HG03097 (cell line): Measurements from ENCODE around the gene PTDSS2.
A peak's percentile ranks its signal among the peaks of the same experiment; 100 is the strongest.
"Not testable (repeated sequence)": the region's sequence is repeated elsewhere in the genome, so short reads cannot be mapped to it uniquely, and the experiment has no call there.

Experiments
- ATAC-seq: cut with Tn5 transposase; IDR thresholded peaks from one replicate; pipeline ENCODE4 v1.9.1; 2021; ENCODE audit not compliant: unreplicated experiment, low FRiP score

The PTDSS2 gene

DNA sequence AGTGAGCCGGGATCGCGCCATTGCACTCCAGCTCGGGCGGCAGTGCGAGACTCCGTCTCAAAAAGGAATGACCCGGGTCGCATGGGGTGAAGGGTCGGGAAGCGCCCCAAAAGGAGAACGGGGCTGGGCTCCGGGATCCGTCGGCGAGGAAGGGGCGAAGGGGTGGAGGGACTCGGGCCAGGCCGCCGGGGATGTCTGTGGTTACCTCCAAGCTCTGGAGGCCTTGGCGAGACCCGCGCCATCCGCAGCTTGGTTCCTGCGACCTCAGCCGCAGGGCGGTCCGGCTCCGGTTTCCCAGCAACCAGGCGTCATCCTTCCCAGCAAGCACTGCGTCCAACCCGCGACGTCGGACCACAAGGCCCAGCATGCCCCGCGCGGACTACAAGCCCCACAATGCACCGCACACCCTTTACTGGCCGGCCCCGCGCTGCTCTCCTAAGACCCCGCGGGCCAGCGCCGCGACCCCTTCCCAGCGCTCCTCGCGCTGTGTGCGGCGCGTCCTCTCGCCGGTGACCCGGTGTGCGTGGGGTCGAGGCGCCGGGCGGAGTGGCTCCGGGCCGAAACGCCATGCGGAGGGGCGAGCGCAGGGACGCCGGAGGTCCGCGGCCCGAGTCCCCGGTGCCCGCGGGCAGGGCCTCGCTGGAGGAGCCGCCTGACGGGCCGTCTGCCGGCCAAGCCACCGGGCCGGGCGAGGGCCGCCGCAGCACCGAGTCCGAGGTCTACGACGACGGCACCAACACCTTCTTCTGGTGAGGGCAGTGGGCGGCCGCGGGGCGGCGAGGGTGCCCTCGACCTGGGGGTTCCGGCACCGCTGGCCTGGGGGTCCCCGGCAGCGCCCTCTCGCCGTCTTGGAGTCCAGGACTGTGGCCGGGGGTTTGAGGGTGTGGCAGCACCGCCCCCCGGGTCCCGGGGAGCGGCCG lies at the start of gene PTDSS2:
TSS of gene PTDSS2 (plus strand) at position 391 of the 920 bp plus-strand sequence. CDS start at position 568, 177 bp downstream.
- ATAC-seq = peak; percentile 57

GRCh38 chr11:401196-401595 lies 48.9 kb upstream of the PTDSS2 start:
- not testable (repeated sequence) for ATAC-seq

- ATAC-seq = no peak
These were observed 46.9 kb upstream of the PTDSS2 start for GRCh38 chr11:403021-403760.

GRCh38 chr11:403761-404431 lies 46.2 kb upstream of the PTDSS2 start:
- ATAC-seq = no peak

DNA sequence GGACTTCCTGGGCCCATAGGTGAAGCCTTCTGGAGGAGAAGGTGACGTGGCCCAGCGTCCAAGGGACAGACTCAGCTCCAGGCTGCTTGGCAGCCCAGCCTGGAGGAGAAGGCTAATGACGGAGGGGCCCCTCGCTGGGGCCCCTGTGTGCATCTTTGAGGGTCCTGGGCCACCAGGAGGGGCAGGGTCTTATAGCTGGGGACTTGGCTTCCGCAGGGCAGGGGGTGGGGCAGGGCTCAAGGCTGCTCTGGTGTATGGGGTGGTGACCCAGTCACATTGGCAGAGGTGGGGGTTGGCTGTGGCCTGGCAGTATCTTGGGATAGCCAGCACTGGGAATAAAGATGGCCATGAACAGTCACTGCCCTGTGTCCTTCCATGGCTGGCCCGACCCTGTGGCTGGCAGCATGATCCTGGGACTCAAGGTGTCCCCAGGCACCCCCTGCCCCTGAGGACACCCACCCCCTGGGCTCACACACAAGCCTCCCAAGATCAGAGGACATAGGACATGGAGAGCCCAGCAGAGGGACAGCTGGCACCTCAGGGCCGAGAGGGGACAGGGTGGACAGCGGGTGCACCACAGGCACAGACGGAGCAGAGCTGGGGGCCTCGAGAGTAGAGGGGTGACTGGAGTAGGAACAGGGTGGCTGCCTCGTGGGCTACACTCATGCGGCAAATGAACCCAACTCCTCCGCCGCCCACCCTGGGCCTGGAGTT lies 45.4 kb upstream of the PTDSS2 start:
- no peak for ATAC-seq

DNA sequence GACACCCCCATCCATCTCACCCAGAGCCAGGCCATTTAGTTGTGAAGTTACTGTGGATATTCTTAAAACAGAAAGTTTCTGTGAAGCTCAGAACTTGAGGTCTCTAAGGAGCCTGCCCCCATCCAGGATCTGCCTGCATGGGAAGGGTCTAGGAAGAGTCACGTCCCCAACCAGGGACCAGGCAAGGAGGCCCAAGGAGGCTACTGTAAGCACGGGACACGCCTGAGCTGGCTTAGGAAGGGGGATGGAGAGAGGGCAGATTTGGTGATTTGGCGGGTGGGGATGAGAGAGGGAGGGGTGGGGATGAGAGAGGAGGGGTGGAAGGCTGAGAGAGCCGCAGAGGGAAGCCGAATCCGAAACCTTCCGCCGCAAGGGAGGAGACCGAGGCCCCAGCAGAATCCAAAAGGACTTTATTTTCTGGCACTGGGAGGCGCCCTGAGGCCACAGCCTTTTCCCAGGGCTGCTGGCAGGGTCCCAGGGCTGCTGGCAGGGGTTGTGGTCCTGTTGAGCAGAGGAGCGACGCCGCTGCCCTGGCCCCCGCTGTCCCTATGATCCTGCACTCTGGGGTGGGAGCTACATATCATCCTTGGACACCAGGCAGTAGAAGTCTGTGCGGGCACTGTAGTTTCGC lies 44.6 kb upstream of the PTDSS2 start:
- no peak for ATAC-seq

GRCh38 chr11:405954-406795 lies 43.9 kb upstream of the PTDSS2 start:
- peak; percentile 13 for ATAC-seq

DNA sequence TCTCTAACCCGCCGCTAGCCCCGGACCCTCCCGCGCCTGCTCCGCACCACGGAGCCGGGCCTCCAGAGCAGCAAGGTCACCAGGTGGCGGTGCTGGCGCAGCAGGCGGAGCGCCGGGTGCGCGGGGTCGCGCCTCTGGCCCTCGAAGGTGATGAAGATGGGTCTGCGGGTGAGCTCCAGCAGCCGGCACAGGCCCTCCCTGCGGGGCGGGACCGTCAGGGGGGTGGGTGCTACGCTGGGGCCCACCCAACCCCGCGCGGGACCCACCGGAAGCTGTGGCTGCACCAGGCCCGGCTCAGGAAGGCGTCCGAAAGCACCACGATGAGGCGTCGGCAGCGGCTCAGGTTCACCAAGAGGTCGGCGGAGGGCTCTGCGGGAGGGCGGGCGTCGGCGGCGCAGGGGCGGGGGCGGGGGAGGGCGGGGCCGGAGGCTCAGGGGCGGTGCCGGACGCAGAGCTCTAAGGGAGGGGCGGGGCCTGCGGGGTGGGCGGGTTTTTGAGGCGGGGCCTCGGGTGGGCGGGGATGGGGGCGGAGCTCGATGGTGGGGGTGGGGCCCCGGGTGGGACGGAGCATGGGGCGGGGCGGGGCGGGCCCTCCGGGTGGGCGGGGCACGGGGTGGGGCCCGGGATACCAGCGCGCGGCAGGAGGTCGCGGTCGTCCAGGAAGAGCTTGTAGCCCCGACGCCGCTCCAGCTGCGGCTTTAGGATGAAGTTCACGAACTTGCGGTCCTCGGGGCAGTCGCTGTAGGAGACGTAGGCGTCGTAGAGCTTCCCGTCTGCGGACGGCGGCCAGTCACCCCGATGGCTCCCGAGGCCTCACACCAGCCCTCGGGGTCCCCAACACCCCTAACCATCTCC lies 43.1 kb upstream of the PTDSS2 start:
- peak; percentile 67 for ATAC-seq

DNA sequence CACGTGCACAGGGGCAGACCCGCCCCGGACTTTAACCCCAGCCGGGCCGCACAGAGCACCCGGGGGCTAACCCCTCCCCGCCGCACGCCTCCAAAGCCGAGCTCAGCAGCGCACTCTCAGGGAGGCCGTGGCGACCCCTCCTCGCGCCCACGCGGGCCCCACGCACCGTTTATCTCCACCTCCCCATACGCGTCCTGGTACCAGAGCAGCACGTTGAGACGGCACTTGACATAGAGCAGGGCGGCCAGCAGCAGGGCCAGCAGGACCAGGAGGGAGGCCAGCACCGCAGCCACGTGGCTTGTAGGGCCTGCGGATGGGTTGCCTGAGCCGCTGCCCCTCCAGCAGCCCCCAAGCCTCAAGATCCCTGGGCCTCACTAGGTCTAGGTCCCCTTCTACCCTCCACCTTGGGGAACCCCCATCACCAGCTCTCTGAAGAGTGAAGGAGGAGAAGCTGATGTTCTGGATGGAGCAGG lies 42.4 kb upstream of the PTDSS2 start:
- no peak for ATAC-seq

DNA sequence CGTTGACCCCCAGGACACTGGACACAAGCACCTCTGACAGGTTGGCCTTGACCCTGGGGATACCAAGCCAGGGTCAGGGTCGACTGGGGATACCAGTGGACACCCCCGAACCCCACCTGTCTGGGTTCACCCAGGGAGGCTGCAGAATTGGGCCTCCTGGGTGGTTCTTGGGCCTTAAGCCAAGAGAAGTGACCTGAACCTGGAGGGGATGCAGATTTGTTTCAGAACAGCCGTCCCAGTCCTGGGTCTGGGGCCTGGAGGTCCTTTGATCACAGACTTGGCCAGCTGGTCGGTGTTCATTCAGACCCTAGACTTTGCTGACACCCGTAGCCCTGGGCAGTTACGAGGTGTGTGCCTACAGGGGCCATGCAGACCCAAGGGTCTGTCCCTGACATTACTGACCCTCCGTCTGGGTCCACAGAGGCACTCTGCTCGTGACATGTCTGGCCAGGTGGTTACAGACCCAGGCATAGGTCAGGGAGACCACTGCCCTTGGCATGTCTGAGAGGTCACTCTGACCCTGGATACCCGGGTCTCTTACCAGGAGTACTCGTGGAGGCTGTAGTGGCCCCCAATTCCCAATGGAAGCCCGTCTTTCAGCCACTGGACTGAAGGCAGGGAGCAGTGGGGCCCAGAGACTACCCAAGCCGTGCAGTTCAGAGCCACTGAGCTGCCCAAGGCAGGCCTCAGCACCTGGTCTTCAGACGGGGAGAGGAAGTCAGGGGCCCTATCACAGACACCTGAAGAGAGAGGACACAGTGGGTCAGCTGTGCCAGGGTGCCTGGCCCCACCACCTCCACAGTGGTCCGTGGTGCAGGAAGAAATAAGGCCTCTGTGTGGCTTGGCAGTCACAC lies 41.7 kb upstream of the PTDSS2 start:
- no peak for ATAC-seq

DNA sequence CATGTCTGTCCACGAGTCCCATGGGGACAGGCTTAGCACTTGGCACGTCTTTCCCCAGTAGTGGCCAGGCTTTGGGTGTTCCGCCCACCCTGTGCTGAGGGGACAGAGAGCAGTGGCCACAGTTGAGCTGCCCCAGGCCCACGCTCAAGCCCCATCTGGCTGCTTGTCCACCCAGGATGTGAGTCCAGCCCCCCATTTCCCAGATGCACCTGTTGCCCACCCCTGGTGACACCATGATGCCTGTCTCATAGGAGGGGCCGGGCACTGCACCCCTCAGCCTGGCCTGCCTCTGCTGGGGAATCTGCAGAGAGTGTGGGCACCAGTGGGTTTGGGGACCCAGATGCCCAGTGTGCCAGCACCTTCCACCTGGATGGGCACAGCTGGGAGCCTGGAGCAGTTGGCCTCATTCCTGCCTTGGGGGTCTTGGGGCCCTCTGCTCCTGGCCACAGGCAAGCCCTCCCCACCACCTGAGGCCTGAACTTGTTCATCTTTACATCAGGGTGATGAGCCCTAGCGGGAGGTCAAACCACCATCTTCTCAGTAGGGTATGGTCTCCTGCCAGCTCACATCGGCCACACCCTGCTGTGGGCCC lies 41.0 kb upstream of the PTDSS2 start:
- ATAC-seq = no peak

DNA sequence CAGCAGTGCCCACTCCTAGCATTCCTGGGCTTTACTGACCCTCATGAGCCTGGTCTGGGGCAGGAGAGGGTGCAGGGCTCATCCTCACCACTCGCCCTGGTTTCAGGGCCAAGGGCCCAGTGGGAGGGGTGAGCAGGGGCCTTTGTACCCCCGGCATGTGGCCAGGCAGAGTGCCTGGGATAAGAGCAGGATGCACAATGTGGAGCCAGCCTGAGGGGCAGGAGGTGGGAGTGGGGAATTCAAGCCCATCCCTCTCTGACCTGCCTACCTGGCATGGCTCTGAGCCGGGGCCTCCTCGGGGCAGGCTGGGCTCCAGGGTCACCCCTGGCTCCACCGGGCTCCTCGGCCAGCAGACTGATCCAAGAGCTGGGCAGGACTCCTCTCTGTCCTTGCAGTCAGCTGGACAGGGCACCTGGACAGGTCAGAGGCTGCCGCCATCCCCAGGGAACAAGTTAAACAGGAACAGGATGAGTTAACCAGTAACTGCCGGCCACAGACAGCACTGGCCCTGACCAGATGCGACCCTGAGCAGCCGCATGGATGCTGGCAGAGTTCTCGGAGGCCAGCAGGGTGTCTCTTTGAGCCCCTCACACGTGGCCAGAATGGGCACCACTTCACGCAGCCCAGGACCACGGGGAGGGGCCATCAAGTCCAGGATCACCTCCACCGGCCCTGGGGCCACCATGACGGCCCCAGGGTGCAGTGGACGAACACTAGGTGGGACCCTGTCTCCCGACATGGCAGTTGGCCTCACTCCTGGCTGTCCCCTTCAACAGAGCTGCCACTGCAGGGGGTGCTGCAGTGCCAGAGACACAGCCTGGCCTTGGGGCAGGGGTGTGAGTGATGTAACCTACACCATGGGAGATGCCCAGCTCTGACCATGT lies 40.2 kb upstream of the PTDSS2 start:
- ATAC-seq = no peak

DNA sequence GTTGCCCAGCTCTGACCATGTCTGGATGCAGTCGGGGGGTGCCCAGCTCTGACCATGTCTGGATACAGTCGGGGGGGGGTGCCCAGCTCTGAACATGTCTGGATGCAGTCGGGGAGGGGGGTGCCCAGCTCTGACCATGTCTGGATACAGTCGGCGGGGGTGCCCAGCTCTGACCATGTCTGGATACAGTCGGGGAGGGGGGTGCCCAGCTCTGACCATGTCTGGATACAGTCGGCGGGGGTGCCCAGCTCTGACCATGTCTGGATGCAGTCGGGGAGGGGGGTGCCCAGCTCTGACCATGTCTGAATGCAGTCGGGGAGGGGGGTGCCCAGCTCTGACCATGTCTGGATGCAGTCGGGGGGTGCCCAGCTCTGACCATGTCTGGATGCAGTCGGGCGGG lies 39.4 kb upstream of the PTDSS2 start:
- ATAC-seq = not testable (repeated sequence)

GRCh38 chr11:411520-411919 lies 38.6 kb upstream of the PTDSS2 start:
- ATAC-seq = not testable (repeated sequence)

- no peak for ATAC-seq
These were observed 37.4 kb upstream of the PTDSS2 start for GRCh38 chr11:412641-413119.
